ENCODE data around the gene LUC7L2. TPM values are rescaled to one million over a fixed set of nuclear protein-coding genes. Genes with fewer than 3 reads are reported as not detected.

Gene LUC7L2
- total RNA-seq, 3 donors from 2014 or later (not counting 1 experiment from before 2014, with no cell fraction given): 183 to 192 (median 186) TPM

GRCh38 chr7:139417478-139417877 lies 57.8 kb downstream of the LUC7L2 start:
- Mint-ChIP-seq H3K9me3 (no peaks in the 10 kb centered on the region), H3K36me3 (peaks cover 27% of the 10 kb centered on the region), H3K4me1 (peaks cover 0 to 5% of the 10 kb centered on the region in 2 donors), H3K4me3 (no peak overlapping the region), H3K27me3 (ENCODE audit: low read depth in 2 of 2) (no peaks in the 10 kb centered on the region), H3K27ac (peak overlapping the region; percentile 24 to 41)
- Histone ChIP-seq H3K36me3 (ENCODE audit: control insufficient read depth, insufficient read depth, low read length) (peaks cover 71% of the 10 kb centered on the region), H3K9me3 (ENCODE audit: control insufficient read depth, insufficient read depth, low read length) (no peaks in the 10 kb centered on the region), H3K4me1 (ENCODE audit: control insufficient read depth, insufficient read depth, low read length) (no peaks in the 10 kb centered on the region), H3K27ac (ENCODE audit: low read length) (no peak overlapping the region), H3K27me3 (ENCODE audit: control insufficient read depth, insufficient read depth, low read length) (no peaks in the 10 kb centered on the region), H3K4me3 (ENCODE audit: low read length) (no peak overlapping the region)
- no peak for TF ChIP-seq CTCF (IDR thresholded peaks at IDR 0.05)
- no peak for DNase-seq
- intact Hi-C loops (cut with micrococcal nuclease): no loop called here
- WGBS (ENCODE audit: insufficient coverage): 98% methylated on average over 15 of the region's 15 CpGs
- no peak for ATAC-seq

GRCh38 chr7:139421123-139421522 lies 61.4 kb downstream of the LUC7L2 start:
- H3K4me1 Mint-ChIP-seq: peaks cover 0 to 5% of the 10 kb centered on the region in 2 donors
- no peaks in the 10 kb centered on the region for H3K9me3 ChIP-seq (ENCODE audit: control insufficient read depth, insufficient read depth, low read length)
- no peaks in the 10 kb centered on the region for H3K4me1 ChIP-seq (ENCODE audit: control insufficient read depth, insufficient read depth, low read length)
- H3K27me3 Mint-ChIP-seq (ENCODE audit: low read depth in 2 of 2): no peaks in the 10 kb centered on the region
- TF ChIP-seq CTCF (IDR thresholded peaks at IDR 0.05): no peak
- H3K4me3 Mint-ChIP-seq: no peak overlapping the region
- ATAC-seq (no peak), DNase-seq (no peak)
- intact Hi-C loops (cut with micrococcal nuclease): no loop called here
- H3K27ac Mint-ChIP-seq: peak overlapping the region in 1 of 2 donors; percentile 48
- no peaks in the 10 kb centered on the region for H3K27me3 ChIP-seq (ENCODE audit: control insufficient read depth, insufficient read depth, low read length)
- no peaks in the 10 kb centered on the region for H3K9me3 Mint-ChIP-seq
- WGBS (ENCODE audit: insufficient coverage): 100% methylated on average over 1 of the region's 1 CpG
- H3K36me3 ChIP-seq (ENCODE audit: control insufficient read depth, insufficient read depth, low read length): peaks cover 57% of the 10 kb centered on the region
- peaks cover 24% of the 10 kb centered on the region for H3K36me3 Mint-ChIP-seq
- H3K4me3 ChIP-seq (ENCODE audit: low read length): no peak overlapping the region
- no peak overlapping the region for H3K27ac ChIP-seq (ENCODE audit: low read length)

- Histone ChIP-seq H3K4me1 (ENCODE audit: control insufficient read depth, insufficient read depth, low read length) (no peaks in the 10 kb centered on the region), H3K4me3 (ENCODE audit: low read length) (no peak overlapping the region), H3K27ac (ENCODE audit: low read length) (no peak overlapping the region), H3K36me3 (ENCODE audit: control insufficient read depth, insufficient read depth, low read length) (peaks cover 48% of the 10 kb centered on the region), H3K27me3 (ENCODE audit: control insufficient read depth, insufficient read depth, low read length) (no peaks in the 10 kb centered on the region), H3K9me3 (ENCODE audit: control insufficient read depth, insufficient read depth, low read length) (no peaks in the 10 kb centered on the region)
- Mint-ChIP-seq H3K36me3 (peaks cover 14% of the 10 kb centered on the region), H3K4me1 (peaks cover 0 to 10% of the 10 kb centered on the region in 2 donors), H3K9me3 (no peaks in the 10 kb centered on the region), H3K27ac (peak overlapping the region in 1 of 2 donors; percentile 39), H3K4me3 (no peak overlapping the region), H3K27me3 (ENCODE audit: low read depth in 2 of 2) (no peaks in the 10 kb centered on the region)
- intact Hi-C loops (cut with micrococcal nuclease): no loop called here
- TF ChIP-seq CTCF (IDR thresholded peaks at IDR 0.05): no peak
- 91% methylated on average over 7 of the region's 7 CpGs for WGBS (ENCODE audit: insufficient coverage)
- DNase-seq: no peak
- no peak for ATAC-seq
Measured at GRCh38 chr7:139422126-139422525, 62.4 kb downstream of the LUC7L2 start.

- Histone ChIP-seq H3K27me3 (ENCODE audit: control insufficient read depth, insufficient read depth, low read length) (no peaks in the 10 kb centered on the region), H3K4me3 (ENCODE audit: low read length) (no peak overlapping the region), H3K27ac (ENCODE audit: low read length) (no peak overlapping the region), H3K9me3 (ENCODE audit: control insufficient read depth, insufficient read depth, low read length) (no peaks in the 10 kb centered on the region), H3K36me3 (ENCODE audit: control insufficient read depth, insufficient read depth, low read length) (peaks cover 40% of the 10 kb centered on the region), H3K4me1 (ENCODE audit: control insufficient read depth, insufficient read depth, low read length) (no peaks in the 10 kb centered on the region)
- intact Hi-C loops (cut with micrococcal nuclease): no loop called here
- ATAC-seq (no peak), DNase-seq (no peak)
- Mint-ChIP-seq H3K4me3 (no peak overlapping the region), H3K27ac (no peak overlapping the region), H3K27me3 (ENCODE audit: low read depth in 2 of 2) (no peaks in the 10 kb centered on the region), H3K4me1 (peaks cover 0 to 11% of the 10 kb centered on the region in 2 donors), H3K36me3 (peaks cover 6% of the 10 kb centered on the region), H3K9me3 (no peaks in the 10 kb centered on the region)
- 95% methylated on average over 4 of the region's 4 CpGs for WGBS (ENCODE audit: insufficient coverage)
- TF ChIP-seq CTCF (IDR thresholded peaks at IDR 0.05): no peak
Measured at GRCh38 chr7:139423091-139423490, 63.4 kb downstream of the LUC7L2 start.
